ENCODE measurements around the gene XRRA1. TPM values are rescaled to one million over a fixed set of nuclear protein-coding genes. Genes with fewer than 3 reads are reported as not detected.
A peak's percentile ranks its signal among the peaks of the same experiment; 100 is the strongest.

XRRA1 gene
- total RNA-seq, 1 experiment from 2014 or later = 7.3 TPM

DNA sequence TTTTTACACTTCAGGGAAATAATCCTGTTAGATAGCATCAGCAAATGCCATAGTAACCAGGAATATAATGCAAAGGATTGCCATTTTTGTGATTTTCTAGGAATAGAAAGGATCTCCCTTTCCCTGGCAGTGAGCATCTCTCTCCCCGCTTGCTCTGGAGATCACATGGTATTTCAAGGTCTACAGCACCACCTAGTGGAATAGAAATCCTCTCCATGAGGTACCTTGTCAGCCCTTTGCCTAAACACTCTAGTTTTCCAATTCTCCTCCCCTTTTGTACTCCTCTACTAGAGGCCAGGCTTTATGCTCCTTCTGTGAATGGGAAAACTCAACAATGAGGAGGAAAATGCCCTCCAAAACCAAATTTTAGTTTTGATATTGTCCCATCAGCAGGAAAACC, 78.4 kb downstream of the XRRA1 start:
- ChIA-PET POLR2A (ENCODE audit: low non-redundant PET) (no interaction called here), CTCF (no interaction called here)
- no peaks in the 10 kb centered on the region for H3K27me3 ChIP-seq (replicated peaks; ENCODE audit: insufficient read depth, low read depth, low read length, poor library complexity)
- H3K9me3 ChIP-seq (ENCODE audit: low read depth, low read length, poor library complexity, severe bottlenecking) = peaks cover 67% of the 10 kb centered on the region
- H3K27ac ChIP-seq (ENCODE audit: low read depth, low read length, poor library complexity, severe bottlenecking) = no peak overlapping the region
- no peaks in the 10 kb centered on the region for H3K4me1 ChIP-seq (ENCODE audit: insufficient read depth, low read length, poor library complexity, severe bottlenecking)
- peak; percentile 68 for DNase-seq (ENCODE audit: low spot score)
- no TSS peak for BruUV-seq (replicated peaks)
- intact Hi-C loops (cut with micrococcal nuclease; ENCODE audit: unreplicated experiment) = loop anchor here (5.0 kb wide), 1 partner anchor 168 kb away; no protein-coding TSS in a partner anchor
- TF ChIP-seq CTCF (conservative IDR thresholded peaks at IDR 0.05; ENCODE audit: low read depth, low read length) (peak; percentile 48), EZH2 (IDR thresholded peaks at IDR 0.05; ENCODE audit: borderline replicate concordance, low read depth, low read length, poor library complexity, severe bottlenecking) (no peak)
- H3K4me3 ChIP-seq (ENCODE audit: low read depth, low read length, poor library complexity, severe bottlenecking) = no peak overlapping the region
- peaks cover 11% of the 10 kb centered on the region for H3K36me3 ChIP-seq (ENCODE audit: insufficient read depth, low read length, poor library complexity, severe bottlenecking)

- ChIA-PET POLR2A (ENCODE audit: low non-redundant PET) (no interaction called here), CTCF (interaction anchor here (0.7 kb wide), 1 partner anchor 1343 kb away, joined by 5 read pairs; no protein-coding TSS in a partner anchor)
- Histone ChIP-seq H3K9me3 (ENCODE audit: low read depth, low read length, poor library complexity, severe bottlenecking) (peaks cover 66% of the 10 kb centered on the region), H3K36me3 (ENCODE audit: insufficient read depth, low read length, poor library complexity, severe bottlenecking) (peaks cover 14% of the 10 kb centered on the region), H3K4me3 (ENCODE audit: low read depth, low read length, poor library complexity, severe bottlenecking) (no peak overlapping the region), H3K27me3 (replicated peaks; ENCODE audit: insufficient read depth, low read depth, low read length, poor library complexity) (no peaks in the 10 kb centered on the region), H3K27ac (ENCODE audit: low read depth, low read length, poor library complexity, severe bottlenecking) (no peak overlapping the region), H3K4me1 (ENCODE audit: insufficient read depth, low read length, poor library complexity, severe bottlenecking) (no peaks in the 10 kb centered on the region)
- BruUV-seq (replicated peaks) = no TSS peak
- intact Hi-C loops (cut with micrococcal nuclease; ENCODE audit: unreplicated experiment) = no loop called here
- TF ChIP-seq EZH2 (IDR thresholded peaks at IDR 0.05; ENCODE audit: borderline replicate concordance, low read depth, low read length, poor library complexity, severe bottlenecking) = no peak
- no peak for TF ChIP-seq CTCF (conservative IDR thresholded peaks at IDR 0.05; ENCODE audit: low read depth, low read length)
- no peak for DNase-seq (ENCODE audit: low spot score)
These were observed 82.3 kb downstream of the XRRA1 start for GRCh38 chr11:74866557-74866956.

GRCh38 chr11:74863410-74863809, 85.5 kb downstream of the XRRA1 start:
- intact Hi-C loops (cut with micrococcal nuclease; ENCODE audit: unreplicated experiment) = no loop called here
- Histone ChIP-seq H3K9me3 (ENCODE audit: low read depth, low read length, poor library complexity, severe bottlenecking) (peaks cover 46% of the 10 kb centered on the region), H3K27me3 (replicated peaks; ENCODE audit: insufficient read depth, low read depth, low read length, poor library complexity) (no peaks in the 10 kb centered on the region), H3K4me3 (ENCODE audit: low read depth, low read length, poor library complexity, severe bottlenecking) (no peak overlapping the region), H3K36me3 (ENCODE audit: insufficient read depth, low read length, poor library complexity, severe bottlenecking) (peaks cover 4% of the 10 kb centered on the region), H3K27ac (ENCODE audit: low read depth, low read length, poor library complexity, severe bottlenecking) (no peak overlapping the region), H3K4me1 (ENCODE audit: insufficient read depth, low read length, poor library complexity, severe bottlenecking) (no peaks in the 10 kb centered on the region)
- TF ChIP-seq EZH2 (IDR thresholded peaks at IDR 0.05; ENCODE audit: borderline replicate concordance, low read depth, low read length, poor library complexity, severe bottlenecking) = no peak
- no peak for TF ChIP-seq CTCF (conservative IDR thresholded peaks at IDR 0.05; ENCODE audit: low read depth, low read length)
- ChIA-PET CTCF (no interaction called here), POLR2A (ENCODE audit: low non-redundant PET) (no interaction called here)
- no TSS peak for BruUV-seq (replicated peaks)
- DNase-seq (ENCODE audit: low spot score) = no peak
